Measurements from ENCODE around the gene RNF222. TPM values are rescaled to one million over a fixed set of nuclear protein-coding genes. Genes with fewer than 3 reads are reported as not detected.

RNF222 gene
- total RNA-seq, 1 experiment from 2014 or later = 0.09 TPM

DNA sequence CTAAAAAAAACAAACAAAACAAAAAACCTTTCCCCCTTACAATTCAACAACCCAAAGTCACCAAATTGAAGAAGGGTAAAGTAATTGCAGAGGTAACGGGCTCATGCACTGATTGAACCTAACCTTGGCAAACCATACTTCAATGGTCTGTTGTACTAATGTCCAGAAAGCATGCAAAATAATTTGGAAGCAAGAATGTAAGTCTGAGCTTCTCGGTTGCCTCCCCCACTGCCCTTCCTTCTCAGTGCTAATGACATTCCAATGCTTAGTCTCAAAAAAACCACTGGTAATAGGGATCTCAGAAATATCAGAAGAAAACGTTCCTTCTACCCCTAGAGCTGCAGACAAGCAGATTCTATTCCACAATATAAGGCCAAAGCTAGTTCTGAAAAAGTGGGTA lies 36.9 kb downstream of the RNF222 start:
- Mint-ChIP-seq H3K4me1 (peaks cover 21 to 24% of the 10 kb centered on the region in 2 experiments), H3K36me3 (ENCODE audit: insufficient read depth in 1 of 3, low read depth in 3 of 3) (peaks cover 0 to 6% (median 0%) of the 10 kb centered on the region in 3 experiments; a peak in 2 of 7 replicates), H3K27ac (no peak overlapping the region), H3K27me3 (ENCODE audit: low read depth) (no peaks in the 10 kb centered on the region), H3K9me3 (peaks cover 0 to 3% of the 10 kb centered on the region in 2 experiments; a peak in 1 of 5 replicates), H3K4me3 (no peak overlapping the region)
- no peaks in the 10 kb centered on the region for H3K27me3 ChIP-seq (ENCODE audit: insufficient read depth, low read length)
- no peak overlapping the region for H2BK12ac ChIP-seq (ENCODE audit: insufficient read length, low read depth, low read length)
- H3K4ac ChIP-seq (ENCODE audit: low read depth, low read length) = no peak overlapping the region
- H2BK120ac ChIP-seq (ENCODE audit: low read depth, low read length, poor library complexity, severe bottlenecking) = no peak overlapping the region
- H3K9ac ChIP-seq (ENCODE audit: extremely low read depth, insufficient read length, low read length) = no peak overlapping the region
- H3K4me2 ChIP-seq (ENCODE audit: insufficient read depth, insufficient read length, low read length) = no peak overlapping the region
- H3K14ac ChIP-seq (ENCODE audit: insufficient read depth, low read length) = no peak overlapping the region
- no peak overlapping the region for H4K91ac ChIP-seq (ENCODE audit: insufficient read length, low read depth, low read length)
- no peak overlapping the region for H2AK5ac ChIP-seq (ENCODE audit: insufficient read length, low read length)
- no peaks in the 10 kb centered on the region for H4K20me1 ChIP-seq (ENCODE audit: control insufficient read depth, insufficient read depth, insufficient read length)
- TF ChIP-seq, protein P1, sequence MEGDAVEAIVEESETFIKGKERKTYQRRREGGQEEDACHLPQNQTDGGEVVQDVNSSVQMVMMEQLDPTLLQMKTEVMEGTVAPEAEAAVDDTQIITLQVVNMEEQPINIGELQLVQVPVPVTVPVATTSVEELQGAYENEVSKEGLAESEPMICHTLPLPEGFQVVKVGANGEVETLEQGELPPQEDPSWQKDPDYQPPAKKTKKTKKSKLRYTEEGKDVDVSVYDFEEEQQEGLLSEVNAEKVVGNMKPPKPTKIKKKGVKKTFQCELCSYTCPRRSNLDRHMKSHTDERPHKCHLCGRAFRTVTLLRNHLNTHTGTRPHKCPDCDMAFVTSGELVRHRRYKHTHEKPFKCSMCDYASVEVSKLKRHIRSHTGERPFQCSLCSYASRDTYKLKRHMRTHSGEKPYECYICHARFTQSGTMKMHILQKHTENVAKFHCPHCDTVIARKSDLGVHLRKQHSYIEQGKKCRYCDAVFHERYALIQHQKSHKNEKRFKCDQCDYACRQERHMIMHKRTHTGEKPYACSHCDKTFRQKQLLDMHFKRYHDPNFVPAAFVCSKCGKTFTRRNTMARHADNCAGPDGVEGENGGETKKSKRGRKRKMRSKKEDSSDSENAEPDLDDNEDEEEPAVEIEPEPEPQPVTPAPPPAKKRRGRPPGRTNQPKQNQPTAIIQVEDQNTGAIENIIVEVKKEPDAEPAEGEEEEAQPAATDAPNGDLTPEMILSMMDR (conservative IDR thresholded peaks at IDR 0.05) = no peak
- no peaks in the 10 kb centered on the region for H3K23me2 ChIP-seq (ENCODE audit: insufficient read length, low read depth, low read length, poor library complexity, severe bottlenecking)
- H2BK15ac ChIP-seq (ENCODE audit: low read depth, low read length) = no peak overlapping the region
- H4K5ac ChIP-seq (ENCODE audit: insufficient read length, low read depth, low read length) = no peak overlapping the region
- H3K23ac ChIP-seq (ENCODE audit: insufficient read length, low read depth, low read length) = no peak overlapping the region
- peaks cover 16% of the 10 kb centered on the region; the same call in 1 of the 2 replicates for H3K4me1 ChIP-seq (ENCODE audit: insufficient read depth, low read length)
- H3K27ac ChIP-seq (ENCODE audit: insufficient read length, low read depth, low read length) = no peak overlapping the region
- H3K56ac ChIP-seq (ENCODE audit: insufficient read length, low read depth, low read length) = no peak overlapping the region
- no peak overlapping the region for H4K8ac ChIP-seq (replicated peaks; ENCODE audit: insufficient read length, low read depth, low read length)
- H3K79me2 ChIP-seq (ENCODE audit: insufficient read depth, low read length) = no peaks in the 10 kb centered on the region
- H3K18ac ChIP-seq (ENCODE audit: insufficient read length, low read depth, low read length) = no peak overlapping the region
- H2AFZ ChIP-seq (ENCODE audit: low read length) = no peak overlapping the region
- no peak overlapping the region for H3T11ph ChIP-seq (ENCODE audit: low read length)
- no peak overlapping the region for H2BK20ac ChIP-seq (ENCODE audit: low read depth, low read length, poor library complexity, severe bottlenecking)
- H2BK5ac ChIP-seq (ENCODE audit: insufficient read length, low read length) = no peak overlapping the region
- no peaks in the 10 kb centered on the region for H3K9me3 ChIP-seq (ENCODE audit: control insufficient read depth, low read depth, low read length)
- DNase-seq = no peak
- no CpG with 5 or more reads among the region's 3 CpGs for WGBS (ENCODE audit: extremely low coverage, insufficient read length, low lambda C conversion rate)
- H3K79me1 ChIP-seq (ENCODE audit: insufficient read depth, low read depth, low read length, poor library complexity, severe bottlenecking) = no peaks in the 10 kb centered on the region

All from H9 (cell line).